Endothelial cell of umbilical vein (primary cell): ENCODE data around the gene CSNK2B. TPM values are rescaled to one million over a fixed set of nuclear protein-coding genes. Genes with fewer than 3 reads are reported as not detected.

Source experiments
- BruUV-seq: library from RNA; stranded (reverse); fragments of 400-500 nt; replicated peaks from 2 replicates; lab custom pipeline; 2021; lab: Mats Ljungman, UMichigan
- CTCF ChIA-PET: fragments of 300-600, 350-600 bp; sonication (Branson Sonifier 250); formaldehyde crosslinking; loops from one replicate; lab custom pipeline; 2021; ENCODE audit warnings: antibody characterized with exemption, inconsistent platforms; lab: Charles Lee
- POLR2A ChIA-PET: fragments of 300-600, 350-600 bp; sonication (Branson Sonifier 250); formaldehyde crosslinking; loops from one replicate; lab custom pipeline; 2021; ENCODE audit warnings: antibody characterized with exemption, inconsistent platforms; lab: Charles Lee
- DNase-seq: peaks from one replicate; pipeline ENCODE4 v3.0.0-alpha.2; 2011; ENCODE audit warnings: low read depth, low spot score
- FAIRE-seq: peaks from 2 replicates; lab custom pipeline; 2011; peaks lifted over from hg19 to GRCh38; lab: Jason Lieb, UNC
- H2AFZ ChIP-seq: 2 replicates; pipeline ENCODE4 v1.6.0; 2012; ENCODE audit warnings: low read depth, low read length, control low read depth, inconsistent platforms
- H3K27ac ChIP-seq: 2 replicates; pipeline ENCODE4 v1.5.1; 2011; ENCODE audit warnings: low read depth, mild to moderate bottlenecking, control low read depth, low read length, moderate library complexity; ENCODE audit not compliant: insufficient read depth
- H3K27me3 ChIP-seq, 2 experiments: 2 replicates each; pipeline versions ENCODE4 v1.6.0 to v1.6.1; 2011; ENCODE audit warnings: low read length in 2 of 2, mixed read lengths in 1 of 2; ENCODE audit not compliant: control insufficient read depth in 2 of 2, insufficient read depth in 2 of 2
- H3K36me3 ChIP-seq, 2 experiments: 2 replicates in 1 of 2; 3 replicates in 1 of 2; pipeline ENCODE4 v1.5.1; 2011; ENCODE audit warnings: low read length in 2 of 2, mild to moderate bottlenecking in 1 of 2, moderate library complexity in 1 of 2; ENCODE audit not compliant: control insufficient read depth in 2 of 2, insufficient read depth in 2 of 2; ENCODE audit errors: extremely low read depth in 1 of 2
- H3K4me1 ChIP-seq: 3 replicates; pipeline ENCODE4 v1.5.1; 2011; ENCODE audit warnings: mild to moderate bottlenecking, low read length; ENCODE audit not compliant: control insufficient read depth, insufficient read depth; ENCODE audit errors: extremely low read depth
- H3K4me2 ChIP-seq: 2 replicates; pipeline ENCODE4 v1.6.1; 2011; ENCODE audit warnings: low read length, control low read depth, mixed read lengths; ENCODE audit not compliant: insufficient read depth
- H3K4me3 ChIP-seq, 3 experiments: fragments of 200-600 bp in 1 of 3; sonication (generic), shearing (Covaris generic) in 1 of 3; replicated peaks in 1 of 3; 2 replicates each; pipeline ENCODE4 v1.5.1; 2011 to 2016; ENCODE audit warnings: control low read depth in 3 of 3, low read length in 3 of 3, mild to moderate bottlenecking in 2 of 3, inconsistent platforms in 1 of 3, low read depth in 1 of 3, moderate library complexity in 1 of 3; ENCODE audit not compliant: insufficient read depth in 1 of 3
- H3K79me2 ChIP-seq: 2 replicates; pipeline ENCODE4 v1.6.0; 2012; ENCODE audit warnings: low read length, inconsistent platforms; ENCODE audit not compliant: control insufficient read depth, insufficient read depth
- H3K9ac ChIP-seq: replicated peaks from 2 replicates; pipeline ENCODE3; 2011; ENCODE audit warnings: low read length, control low read depth; ENCODE audit not compliant: insufficient read depth; ENCODE audit errors: extremely low read depth
- H3K9me1 ChIP-seq: replicated peaks from 3 replicates; pipeline ENCODE4 v1.6.0; 2011; ENCODE audit warnings: mild to moderate bottlenecking, low read length; ENCODE audit not compliant: control insufficient read depth, insufficient read depth; ENCODE audit errors: extremely low read depth
- H3K9me3 ChIP-seq: replicated peaks from 2 replicates; pipeline ENCODE4 v1.5.1; 2012; ENCODE audit warnings: low read length, inconsistent platforms; ENCODE audit not compliant: control insufficient read depth, insufficient read depth
- H4K20me1 ChIP-seq: replicated peaks from 2 replicates; pipeline ENCODE3; 2011; ENCODE audit warnings: mild to moderate bottlenecking, low read length; ENCODE audit not compliant: control insufficient read depth, insufficient read depth; ENCODE audit errors: extremely low read depth
- CTCF ChIP-seq, 2 donors: IDR thresholded peaks; 1 replicate in 1 of 2; 2 replicates in 1 of 2; pipeline ENCODE4 v1.5.1; 2011; ENCODE audit warnings: low read length in 2 of 2, mild to moderate bottlenecking in 2 of 2, moderate library complexity in 2 of 2, control low read depth in 1 of 2, inconsistent platforms in 1 of 2, low read depth in 1 of 2; ENCODE audit not compliant: insufficient read depth in 1 of 2; ENCODE audit errors: extremely low read depth in 1 of 2
- MAX ChIP-seq: IDR thresholded peaks from 2 replicates; pipeline ENCODE4 v1.6.1; 2011; ENCODE audit not compliant: insufficient read depth, insufficient read length
- POLR2A ChIP-seq: IDR thresholded peaks from 2 replicates; pipeline ENCODE4 v1.6.1; 2012; ENCODE audit warnings: low read depth, mild to moderate bottlenecking, control low read depth, low read length
- dilution Hi-C: fragments of 300-500 bp; cut with MboI; formaldehyde crosslinking; loops from one replicate; pipeline ENCODE4 v1.15.0; 2019; ENCODE audit warnings: low sequenced_read_pairs; ENCODE audit not compliant: extremely low pct_ligation_motif_present
- intact Hi-C: fragments of 100-400 bp; cut with micrococcal nuclease; formaldehyde crosslinking; loops from one replicate; pipeline ENCODE4 v1.10.0; 2022
- polyA plus RNA-seq, 4 experiments: library from polyadenylated mRNA; depleted of rRNA in 3 of 4; stranded (reverse) in 3 of 4; unstranded in 1 of 4; fragments of >200 nt; gene quantifications; 2 replicates each; pipeline versions ENCODE4 v1.2.1 to v1.2.3, GENCODE V29; 2011 to 2012; ENCODE audit warnings: missing spikeins in 1 of 4
- total RNA-seq: library from RNA; stranded (reverse); gene quantifications from 2 replicates; pipeline ENCODE4 v1.2.3, GENCODE V29; 2021

CSNK2B gene
- total and polyA plus RNA-seq, 2 donors (not counting 3 experiments of a cell fraction or from before 2014, with no cell fraction given) = 159 to 206 TPM

- TF ChIP-seq MAX (no peak), CTCF (IDR thresholded peaks at IDR 0.05; ENCODE audit: extremely low read depth in 1 of 2, insufficient read depth in 1 of 2, low read depth in 1 of 2, low read length in 2 of 2) (peak; percentile 60 to 66), POLR2A (no peak)
- intact Hi-C loops (loop anchor here (1.0 to 2.0 kb wide), 10 partner anchors 14 to 272 kb away; partner anchors contain the start of genes ABHD16A, CSNK2B, DDAH2 and NFKBIL1), dilution Hi-C loops (no loop called here)
- FAIRE-seq = peak; percentile 84
- H3K27ac ChIP-seq = peak within 1 kb of the TSS; percentile 18
- H3K36me3 ChIP-seq = no peaks in the 10 kb centered on the region
- peak; percentile 81 for DNase-seq
- no peaks in the 10 kb centered on the region for H3K9me1 ChIP-seq
- no peaks in the 10 kb centered on the region for H3K27me3 ChIP-seq
- H3K9ac ChIP-seq = peak within 1 kb of the TSS; percentile 30
- no peaks in the 10 kb centered on the region for H3K9me3 ChIP-seq
- no peaks in the 10 kb centered on the region for H3K79me2 ChIP-seq
- H4K20me1 ChIP-seq = no peaks in the 10 kb centered on the region
- peak within 1 kb of the TSS; percentile 94 for H2AFZ ChIP-seq
- H3K4me1 ChIP-seq = peaks cover 8% of the 10 kb centered on the region
- ChIA-PET CTCF (interaction anchor here (0.6 to 3.5 kb wide), 19 partner anchors 9 to 272 kb away, joined by 3 to 44 read pairs (median 4); partner anchors contain the start of genes ABHD16A, DDAH2, HSPA1B and MSH5), POLR2A (interaction anchor here (0.6 to 0.8 kb wide), 2 partner anchors 57 to 149 kb away, joined by 3 to 7 read pairs; no protein-coding TSS in a partner anchor)
- BruUV-seq = no TSS peak
- H3K4me2 ChIP-seq = peak within 1 kb of the TSS; percentile 65
- peak within 1 kb of the TSS; percentile 18 to 59 (median 47) for H3K4me3 ChIP-seq
Measured at GRCh38 chr6:31680226-31681134, 14.6 kb downstream of the CSNK2B start, which contains the start of gene LY6G5C. TSS of gene LY6G5C (minus strand) at chr6:31681067. CDS start at chr6:31680373, 694 bp downstream.
